ENCODE results near the gene RYR2.

Gene RYR2

DNA sequence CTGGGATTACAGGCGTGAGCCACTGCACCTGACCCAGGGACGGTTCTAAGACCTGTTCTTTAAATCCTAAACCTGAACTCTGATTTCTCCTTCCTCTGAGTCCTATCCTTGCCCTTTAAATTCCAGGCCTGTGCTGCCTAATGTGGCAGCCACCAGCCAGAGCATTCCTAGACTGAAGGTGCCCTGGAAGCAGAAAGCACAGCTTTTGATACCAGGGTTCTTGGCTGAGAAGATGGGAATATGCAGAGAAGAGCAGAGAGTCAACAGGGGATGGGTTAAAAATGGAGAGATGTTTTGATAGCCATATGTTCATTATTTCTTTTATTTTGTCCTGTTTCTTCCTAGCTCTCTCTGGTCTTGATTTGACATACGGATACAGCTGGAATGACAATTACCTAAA lies 49.7 kb downstream of the RYR2 start:
- H3K36me3 ChIP-seq (ENCODE audit: insufficient read depth, low read depth, low read length) = no peaks in the 10 kb centered on the region
- H3K9me3 ChIP-seq (ENCODE audit: insufficient read depth, low read depth, low read length) = no peaks in the 10 kb centered on the region
- peaks cover 16% of the 10 kb centered on the region; the same call in 1 of the 2 replicates for H3K4me1 ChIP-seq (ENCODE audit: insufficient read depth, low read length)
- no peak overlapping the region for H3K4me3 ChIP-seq (ENCODE audit: low read length)
- H3K27me3 ChIP-seq (ENCODE audit: insufficient read depth, low read length) = no peaks in the 10 kb centered on the region
- H3K9ac ChIP-seq (ENCODE audit: low read depth, low read length) = no peak overlapping the region
- H3K27ac ChIP-seq (ENCODE audit: low read length) = no peak overlapping the region

DNA sequence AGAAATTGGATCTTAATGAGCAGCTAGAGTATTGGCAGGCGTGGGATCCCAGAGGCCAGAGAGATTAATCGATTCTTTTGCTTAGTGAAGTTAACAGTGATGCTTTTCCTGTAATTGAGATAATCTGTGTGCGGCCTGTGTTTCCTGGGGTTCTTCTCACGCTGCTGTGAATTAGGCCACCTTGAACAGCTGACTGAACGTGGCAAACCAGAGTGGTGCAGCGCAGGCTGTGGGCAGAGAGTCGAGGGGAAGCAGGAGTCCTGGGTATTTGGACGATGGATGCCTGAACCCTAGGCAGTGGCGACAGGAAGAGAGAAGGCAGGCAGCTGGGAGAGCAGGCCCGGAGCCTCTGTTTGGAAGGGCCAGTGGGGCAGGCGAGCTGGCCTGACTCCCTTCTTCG lies 51.7 kb downstream of the RYR2 start:
- H3K4me1 ChIP-seq (ENCODE audit: insufficient read depth, low read length) = peaks cover 4% of the 10 kb centered on the region; the same call in 1 of the 2 replicates
- H3K27ac ChIP-seq (ENCODE audit: low read length) = no peak overlapping the region
- H3K27me3 ChIP-seq (ENCODE audit: insufficient read depth, low read length) = no peaks in the 10 kb centered on the region
- no peak overlapping the region for H3K4me3 ChIP-seq (ENCODE audit: low read length)
- H3K9me3 ChIP-seq (ENCODE audit: insufficient read depth, low read depth, low read length) = no peaks in the 10 kb centered on the region
- no peak overlapping the region for H3K9ac ChIP-seq (ENCODE audit: low read depth, low read length)
- no peaks in the 10 kb centered on the region for H3K36me3 ChIP-seq (ENCODE audit: insufficient read depth, low read depth, low read length)

DNA sequence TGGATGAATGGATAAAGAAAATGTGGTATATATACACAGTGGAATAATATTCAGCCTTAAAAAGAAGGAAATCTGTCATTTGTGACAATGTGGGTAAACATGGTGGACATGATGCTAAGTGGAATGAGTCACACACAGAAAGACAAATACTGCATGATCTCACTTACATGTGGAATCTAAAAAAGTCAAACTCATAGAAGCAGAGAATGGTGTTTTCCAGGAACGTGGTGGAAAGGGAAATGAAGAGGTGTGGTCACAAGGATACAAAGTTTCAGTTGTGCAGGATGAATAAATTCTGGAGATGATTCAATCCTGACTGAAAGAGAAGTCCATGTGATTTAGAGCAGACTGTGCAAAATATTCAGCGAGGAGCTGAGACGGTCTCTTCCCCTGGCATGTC lies 56.6 kb downstream of the RYR2 start:
- no peak overlapping the region for H3K27ac ChIP-seq (ENCODE audit: low read length)
- no peak overlapping the region for H3K9ac ChIP-seq (ENCODE audit: low read depth, low read length)
- H3K4me1 ChIP-seq (ENCODE audit: insufficient read depth, low read length) = no peaks in the 10 kb centered on the region
- no peak overlapping the region for H3K4me3 ChIP-seq (ENCODE audit: low read length)
- no peaks in the 10 kb centered on the region for H3K27me3 ChIP-seq (ENCODE audit: insufficient read depth, low read length)
- H3K36me3 ChIP-seq (ENCODE audit: insufficient read depth, low read depth, low read length) = no peaks in the 10 kb centered on the region
- no peaks in the 10 kb centered on the region for H3K9me3 ChIP-seq (ENCODE audit: insufficient read depth, low read depth, low read length)

DNA sequence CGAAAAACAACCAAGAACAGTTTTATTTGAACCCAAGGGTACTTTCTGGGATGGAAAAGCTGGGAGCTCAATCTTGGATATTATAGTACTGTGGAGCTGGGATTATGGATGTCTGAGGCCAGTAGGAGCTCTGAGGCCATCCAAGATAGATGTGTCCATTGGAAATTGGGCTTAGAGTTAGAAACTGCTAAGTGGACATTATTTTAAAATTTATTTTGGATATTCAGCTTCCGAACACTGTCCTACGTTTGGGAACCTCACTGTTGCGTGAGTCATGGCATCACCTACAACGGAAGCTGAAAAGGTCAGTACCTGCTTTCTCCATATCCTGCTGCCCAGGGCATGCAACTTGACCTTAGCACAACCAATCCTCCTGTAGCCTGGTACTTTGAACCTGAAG lies 61.0 kb downstream of the RYR2 start:
- Histone ChIP-seq H3K4me1 (ENCODE audit: insufficient read depth, low read length) (no peaks in the 10 kb centered on the region), H3K36me3 (ENCODE audit: insufficient read depth, low read depth, low read length) (no peaks in the 10 kb centered on the region), H3K27ac (ENCODE audit: low read length) (no peak overlapping the region), H3K4me3 (ENCODE audit: low read length) (no peak overlapping the region), H3K27me3 (ENCODE audit: insufficient read depth, low read length) (no peaks in the 10 kb centered on the region), H3K9me3 (ENCODE audit: insufficient read depth, low read depth, low read length) (no peaks in the 10 kb centered on the region), H3K9ac (ENCODE audit: low read depth, low read length) (no peak overlapping the region)

DNA sequence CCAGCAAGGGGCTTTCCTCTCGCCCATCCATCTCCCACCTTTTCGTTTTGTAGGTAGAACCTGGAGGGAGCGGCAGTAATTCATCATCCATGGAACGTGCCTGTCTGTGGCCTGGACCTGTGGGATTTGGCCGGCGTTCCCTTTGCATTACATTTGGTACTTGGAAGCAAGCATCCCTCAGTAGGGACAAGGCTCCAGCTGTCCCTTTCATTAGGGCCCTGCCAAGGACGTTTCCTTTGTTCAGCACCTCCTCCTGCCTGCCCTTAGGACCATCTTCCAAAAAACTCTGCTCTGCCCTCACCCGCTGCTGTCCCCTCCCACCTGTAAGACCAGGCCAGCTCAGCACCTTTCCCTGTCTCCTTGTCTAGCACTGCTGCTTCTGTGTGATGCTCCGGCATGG lies 62.1 kb downstream of the RYR2 start:
- no peaks in the 10 kb centered on the region for H3K27me3 ChIP-seq (ENCODE audit: insufficient read depth, low read length)
- H3K27ac ChIP-seq (ENCODE audit: low read length) = no peak overlapping the region
- no peaks in the 10 kb centered on the region for H3K36me3 ChIP-seq (ENCODE audit: insufficient read depth, low read depth, low read length)
- H3K4me1 ChIP-seq (ENCODE audit: insufficient read depth, low read length) = peaks cover 3% of the 10 kb centered on the region; the same call in 1 of the 2 replicates
- H3K4me3 ChIP-seq (ENCODE audit: low read length) = no peak overlapping the region
- no peaks in the 10 kb centered on the region for H3K9me3 ChIP-seq (ENCODE audit: insufficient read depth, low read depth, low read length)
- no peak overlapping the region for H3K9ac ChIP-seq (ENCODE audit: low read depth, low read length)

DNA sequence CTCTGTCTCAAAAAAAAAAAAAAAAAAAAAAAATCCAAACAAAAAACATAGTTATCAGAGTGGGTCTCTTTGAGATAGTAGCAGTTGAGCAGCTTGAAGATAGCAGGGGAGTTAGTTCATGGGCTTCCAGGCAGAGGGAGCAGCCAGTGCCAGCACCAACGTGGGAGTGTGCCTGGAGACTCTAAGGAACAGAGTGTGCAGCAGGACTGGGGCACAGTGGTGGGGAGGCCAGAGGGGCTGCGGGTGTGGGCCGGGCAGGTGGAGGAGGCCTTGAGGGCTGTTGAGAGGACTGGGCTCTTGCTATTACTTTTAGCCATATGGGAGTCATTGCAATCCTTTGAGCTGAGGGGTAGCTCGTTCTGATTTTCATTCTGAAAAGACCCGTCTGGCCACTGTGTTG lies 63.8 kb downstream of the RYR2 start:
- no peaks in the 10 kb centered on the region for H3K36me3 ChIP-seq (ENCODE audit: insufficient read depth, low read depth, low read length)
- no peak overlapping the region for H3K27ac ChIP-seq (ENCODE audit: low read length)
- H3K27me3 ChIP-seq (ENCODE audit: insufficient read depth, low read length) = no peaks in the 10 kb centered on the region
- H3K4me1 ChIP-seq (ENCODE audit: insufficient read depth, low read length) = peaks cover 3% of the 10 kb centered on the region; the same call in 1 of the 2 replicates
- no peak overlapping the region for H3K4me3 ChIP-seq (ENCODE audit: low read length)
- no peaks in the 10 kb centered on the region for H3K9me3 ChIP-seq (ENCODE audit: insufficient read depth, low read depth, low read length)
- no peak overlapping the region for H3K9ac ChIP-seq (ENCODE audit: low read depth, low read length)

DNA sequence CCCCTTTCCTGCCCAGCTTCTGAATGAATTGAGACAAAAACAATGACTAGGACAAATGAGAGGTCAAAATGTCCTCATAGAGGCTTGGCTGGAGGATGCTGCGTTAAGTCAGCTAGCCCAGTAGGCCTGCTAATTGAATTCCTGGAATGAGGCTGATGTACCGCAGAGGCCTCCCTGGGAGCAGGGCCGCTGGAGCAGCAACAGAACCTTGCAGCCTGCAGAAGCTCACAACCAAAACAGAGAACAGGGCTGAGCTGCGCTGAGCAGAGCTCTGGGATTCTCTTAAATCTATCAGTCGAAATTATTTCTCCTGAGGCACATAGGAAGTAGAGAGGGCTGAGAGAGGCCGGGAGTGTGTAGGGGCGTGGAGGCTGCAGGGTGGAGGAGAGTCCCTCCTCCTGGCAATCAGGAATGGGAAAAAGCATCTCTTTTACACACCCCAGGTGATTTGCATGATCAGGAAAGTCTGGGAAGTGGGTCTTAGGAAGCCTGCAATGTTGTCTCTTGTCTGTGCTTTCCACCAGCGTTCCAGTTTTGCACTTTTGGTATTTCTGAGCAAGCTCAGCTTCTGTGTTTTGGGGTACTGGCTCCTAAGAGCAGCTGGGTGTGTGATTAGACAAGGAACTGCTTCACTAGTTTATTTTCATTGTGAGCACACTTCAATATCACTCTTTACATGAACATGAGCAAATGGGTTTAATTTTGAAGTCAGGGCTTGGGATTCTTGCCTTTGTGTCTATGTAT lies 66.5 kb downstream of the RYR2 start:
- H3K27ac ChIP-seq (ENCODE audit: low read length) = no peak overlapping the region
- no peaks in the 10 kb centered on the region for H3K9me3 ChIP-seq (ENCODE audit: insufficient read depth, low read depth, low read length)
- H3K4me3 ChIP-seq (ENCODE audit: low read length) = no peak overlapping the region
- H3K36me3 ChIP-seq (ENCODE audit: insufficient read depth, low read depth, low read length) = no peaks in the 10 kb centered on the region
- peaks cover 3% of the 10 kb centered on the region; the same call in 1 of the 2 replicates for H3K4me1 ChIP-seq (ENCODE audit: insufficient read depth, low read length)
- no peak overlapping the region for H3K9ac ChIP-seq (ENCODE audit: low read depth, low read length)
- no peaks in the 10 kb centered on the region for H3K27me3 ChIP-seq (ENCODE audit: insufficient read depth, low read length)

DNA sequence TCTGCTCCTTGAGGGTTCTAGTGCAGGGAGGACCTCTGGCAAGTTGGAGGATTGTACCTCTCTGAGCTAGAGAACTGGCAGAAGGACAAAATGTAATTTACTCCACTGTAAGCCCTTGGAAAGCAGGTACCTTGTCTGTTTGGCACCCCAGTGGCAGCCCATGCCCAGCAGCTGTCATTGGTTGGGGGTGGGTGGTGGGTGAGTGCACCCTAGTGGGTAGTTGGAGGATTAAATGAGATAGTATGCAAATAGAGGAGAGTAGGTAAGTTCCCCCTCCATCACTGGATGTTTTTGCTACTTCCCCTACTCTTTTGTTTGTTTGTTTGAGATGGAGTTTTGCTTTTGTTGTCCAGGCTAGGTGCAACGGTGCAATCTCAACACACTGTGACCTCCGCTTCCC lies 69.8 kb downstream of the RYR2 start:
- Histone ChIP-seq H3K9me3 (ENCODE audit: insufficient read depth, low read depth, low read length) (no peaks in the 10 kb centered on the region), H3K9ac (ENCODE audit: low read depth, low read length) (no peak overlapping the region), H3K27me3 (ENCODE audit: insufficient read depth, low read length) (no peaks in the 10 kb centered on the region), H3K4me1 (ENCODE audit: insufficient read depth, low read length) (peaks cover 3% of the 10 kb centered on the region; the same call in 1 of the 2 replicates), H3K27ac (ENCODE audit: low read length) (no peak overlapping the region), H3K4me3 (ENCODE audit: low read length) (no peak overlapping the region), H3K36me3 (ENCODE audit: insufficient read depth, low read depth, low read length) (no peaks in the 10 kb centered on the region)

DNA sequence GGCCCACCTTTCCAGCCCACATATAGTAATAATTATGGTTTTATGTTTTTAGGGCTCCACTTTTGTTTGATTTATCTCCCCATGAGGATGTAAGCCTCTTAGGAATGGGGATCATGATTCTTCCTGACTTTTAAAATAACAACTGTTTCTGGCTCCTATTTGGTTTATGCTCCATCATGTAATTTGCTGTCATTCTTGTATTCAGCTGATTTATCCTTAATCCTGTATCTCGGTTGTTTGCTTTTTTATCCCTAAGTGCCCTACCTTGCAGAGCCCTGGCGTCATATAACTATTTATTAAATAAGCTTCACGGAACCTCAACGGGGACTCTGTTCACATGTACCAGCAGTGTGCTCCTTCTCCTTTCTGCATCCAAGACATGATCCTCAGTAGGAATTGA lies 70.7 kb downstream of the RYR2 start:
- Histone ChIP-seq H3K9ac (ENCODE audit: low read depth, low read length) (no peak overlapping the region), H3K4me3 (ENCODE audit: low read length) (no peak overlapping the region), H3K27ac (ENCODE audit: low read length) (no peak overlapping the region), H3K4me1 (ENCODE audit: insufficient read depth, low read length) (peaks cover 3% of the 10 kb centered on the region; the same call in 1 of the 2 replicates), H3K27me3 (ENCODE audit: insufficient read depth, low read length) (no peaks in the 10 kb centered on the region), H3K36me3 (ENCODE audit: insufficient read depth, low read depth, low read length) (no peaks in the 10 kb centered on the region), H3K9me3 (ENCODE audit: insufficient read depth, low read depth, low read length) (no peaks in the 10 kb centered on the region)

DNA sequence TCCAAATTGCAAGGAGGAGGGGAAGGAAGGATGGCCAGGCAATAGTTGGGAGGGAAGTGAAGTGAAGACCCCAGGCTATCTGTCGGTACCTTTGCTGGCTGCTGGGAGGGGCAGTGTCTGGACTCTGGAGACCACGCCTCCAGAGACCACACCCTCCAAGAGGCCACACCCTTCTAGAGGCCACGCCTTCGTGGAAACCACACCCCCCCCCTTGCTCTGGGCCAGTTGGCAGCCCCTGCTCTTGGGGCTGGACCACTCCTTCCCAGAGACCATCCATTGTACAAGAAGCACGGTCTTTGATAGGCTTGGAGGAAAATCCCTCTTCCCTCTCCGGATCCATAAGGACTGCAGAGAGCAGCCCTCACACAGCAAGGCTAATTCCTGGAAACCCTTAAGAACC lies 73.1 kb downstream of the RYR2 start:
- H3K9me3 ChIP-seq (ENCODE audit: insufficient read depth, low read depth, low read length) = no peaks in the 10 kb centered on the region
- H3K4me3 ChIP-seq (ENCODE audit: low read length) = no peak overlapping the region
- H3K4me1 ChIP-seq (ENCODE audit: insufficient read depth, low read length) = no peaks in the 10 kb centered on the region; the same call in 1 of the 2 replicates
- no peak overlapping the region for H3K27ac ChIP-seq (ENCODE audit: low read length)
- no peaks in the 10 kb centered on the region for H3K36me3 ChIP-seq (ENCODE audit: insufficient read depth, low read depth, low read length)
- no peak overlapping the region for H3K9ac ChIP-seq (ENCODE audit: low read depth, low read length)
- no peaks in the 10 kb centered on the region for H3K27me3 ChIP-seq (ENCODE audit: insufficient read depth, low read length)

DNA sequence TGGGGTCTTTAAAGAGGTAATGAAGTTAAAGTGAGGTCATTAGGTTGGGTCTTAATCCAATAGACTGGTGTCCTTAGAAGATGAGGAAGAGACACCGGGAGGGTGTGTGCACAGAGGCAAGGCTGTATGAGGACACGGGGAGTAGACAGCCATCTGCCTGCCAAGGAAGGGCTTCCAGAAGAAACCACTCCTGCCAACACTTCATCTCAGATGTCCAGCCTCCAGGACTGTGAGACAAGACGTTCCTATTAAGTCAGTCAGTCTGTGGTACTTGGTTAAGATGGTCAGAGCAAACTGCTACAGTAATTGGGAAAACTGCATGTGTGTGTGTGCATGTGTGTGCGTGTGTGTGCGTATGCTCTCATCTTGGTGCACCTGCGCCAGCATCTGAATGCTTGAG lies 77.1 kb downstream of the RYR2 start:
- H3K4me1 ChIP-seq (ENCODE audit: insufficient read depth, low read length) = no peaks in the 10 kb centered on the region; the same call in 1 of the 2 replicates
- H3K27ac ChIP-seq (ENCODE audit: low read length) = no peak overlapping the region
- H3K27me3 ChIP-seq (ENCODE audit: insufficient read depth, low read length) = no peaks in the 10 kb centered on the region
- H3K4me3 ChIP-seq (ENCODE audit: low read length) = no peak overlapping the region
- H3K9ac ChIP-seq (ENCODE audit: low read depth, low read length) = no peak overlapping the region
- no peaks in the 10 kb centered on the region for H3K36me3 ChIP-seq (ENCODE audit: insufficient read depth, low read depth, low read length)
- no peaks in the 10 kb centered on the region for H3K9me3 ChIP-seq (ENCODE audit: insufficient read depth, low read depth, low read length)

DNA sequence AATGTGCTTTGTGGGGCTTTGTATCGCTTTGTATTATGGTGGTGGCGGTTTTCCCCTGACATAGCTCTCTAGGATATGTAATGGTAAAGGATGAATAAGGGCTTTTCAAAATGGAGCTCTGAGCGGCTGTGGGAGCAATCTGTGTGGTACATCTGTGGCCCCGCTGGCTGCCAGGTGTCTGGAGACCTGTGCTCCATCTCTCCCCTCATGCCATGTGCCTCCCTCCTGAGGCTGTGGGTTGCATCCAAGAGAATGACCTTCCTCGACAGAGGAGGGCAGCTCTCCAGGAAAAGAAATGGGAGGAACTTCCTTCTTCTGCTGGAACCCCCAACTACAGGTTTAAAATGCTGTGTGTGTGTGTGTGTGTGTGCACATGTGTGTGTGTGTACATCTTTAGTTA lies 78.7 kb downstream of the RYR2 start:
- H3K4me1 ChIP-seq (ENCODE audit: insufficient read depth, low read length) = no peaks in the 10 kb centered on the region; the same call in 1 of the 2 replicates
- no peak overlapping the region for H3K27ac ChIP-seq (ENCODE audit: low read length)
- H3K4me3 ChIP-seq (ENCODE audit: low read length) = no peak overlapping the region
- H3K27me3 ChIP-seq (ENCODE audit: insufficient read depth, low read length) = no peaks in the 10 kb centered on the region
- no peak overlapping the region for H3K9ac ChIP-seq (ENCODE audit: low read depth, low read length)
- H3K36me3 ChIP-seq (ENCODE audit: insufficient read depth, low read depth, low read length) = no peaks in the 10 kb centered on the region
- no peaks in the 10 kb centered on the region for H3K9me3 ChIP-seq (ENCODE audit: insufficient read depth, low read depth, low read length)
